Mesothelial cell of epicardium (in vitro differentiated cells): ENCODE measurements around the gene BTLA. TPM values are rescaled to one million over a fixed set of nuclear protein-coding genes. Genes with fewer than 3 reads are reported as not detected.
A peak's percentile ranks its signal among the peaks of the same experiment; 100 is the strongest.
"Not testable (repeated sequence)": the region's sequence is repeated elsewhere in the genome, so short reads cannot be mapped to it uniquely, and the experiment has no call there.

ENCODE experiments used
- DNase-seq, 2 experiments: peaks; one replicate each; pipeline ENCODE4 v3.0.0; 2021; ENCODE audit warnings: low spot score in 2 of 2; ENCODE audit not compliant: unreplicated experiment in 2 of 2
- H3K27ac Mint-ChIP-seq: 2 replicates; pipeline ENCODE4 v1.8.0; 2021; ENCODE audit warnings: mixed read lengths
- H3K27me3 Mint-ChIP-seq: 2 replicates; pipeline ENCODE4 v1.8.0; 2021; ENCODE audit warnings: low read depth, mixed read lengths
- H3K36me3 Mint-ChIP-seq: 2 replicates; pipeline ENCODE4 v1.8.0; 2021; ENCODE audit warnings: mixed read lengths
- H3K4me1 Mint-ChIP-seq: 2 replicates; pipeline ENCODE4 v1.8.0; 2021; ENCODE audit warnings: mixed read lengths
- H3K4me3 Mint-ChIP-seq: 2 replicates; pipeline ENCODE4 v1.8.0; 2021; ENCODE audit warnings: mild to moderate bottlenecking, moderate library complexity, mixed read lengths
- H3K9me3 Mint-ChIP-seq: 2 replicates; pipeline ENCODE4 v1.8.0; 2021; ENCODE audit warnings: mixed read lengths
- CTCF ChIP-seq: fragments of 200-600 bp; sonication (generic); IDR thresholded peaks from one replicate; pipeline ENCODE4 v1.5.0; 2021; ENCODE audit warnings: antibody characterized with exemption; ENCODE audit not compliant: unreplicated experiment
- total RNA-seq: library from RNA; stranded (reverse); gene quantifications from 3 replicates; pipeline ENCODE4 v1.2.1, GENCODE V29; 2021

BTLA gene
- total RNA-seq, 1 donor from 2014 or later, result not detected

GRCh38 chr3:112519424-112520001 is 20.2 kb upstream of the BTLA start:
- H3K27me3 Mint-ChIP-seq, result no peaks in the 10 kb centered on the region
- H3K27ac Mint-ChIP-seq, result no peak overlapping the region
- H3K4me1 Mint-ChIP-seq, result no peaks in the 10 kb centered on the region
- peaks cover 12% of the 10 kb centered on the region for H3K36me3 Mint-ChIP-seq
- TF ChIP-seq CTCF, result peak; percentile 73
- no peak for DNase-seq
- H3K4me3 Mint-ChIP-seq, result no peak overlapping the region
- no peaks in the 10 kb centered on the region for H3K9me3 Mint-ChIP-seq

- H3K4me3 Mint-ChIP-seq, DNase-seq, H3K9me3 Mint-ChIP-seq, H3K4me1 Mint-ChIP-seq, H3K36me3 Mint-ChIP-seq, H3K27me3 Mint-ChIP-seq, H3K27ac Mint-ChIP-seq: not testable (repeated sequence)
Observed at GRCh38 chr3:112518970-112519369, 19.7 kb upstream of the BTLA start.

GRCh38 chr3:112514527-112515128 is 15.4 kb upstream of the BTLA start:
- Mint-ChIP-seq H3K4me3 (no peak overlapping the region), H3K27ac (no peak overlapping the region), H3K36me3 (peaks cover 7% of the 10 kb centered on the region), H3K9me3 (peaks cover 18% of the 10 kb centered on the region), H3K27me3 (no peaks in the 10 kb centered on the region), H3K4me1 (no peaks in the 10 kb centered on the region)
- no peak for TF ChIP-seq CTCF
- no peak for DNase-seq

GRCh38 chr3:112512320-112512719 is 13.0 kb upstream of the BTLA start:
- no peak for TF ChIP-seq CTCF
- no peaks in the 10 kb centered on the region for H3K4me1 Mint-ChIP-seq
- H3K27me3 Mint-ChIP-seq, result no peaks in the 10 kb centered on the region
- H3K9me3 Mint-ChIP-seq, result peaks cover 18% of the 10 kb centered on the region
- H3K4me3 Mint-ChIP-seq, result no peak overlapping the region
- DNase-seq, result no peak
- H3K36me3 Mint-ChIP-seq, result peaks cover 7% of the 10 kb centered on the region
- H3K27ac Mint-ChIP-seq, result no peak overlapping the region

GRCh38 chr3:112508860-112509259 is 9.6 kb upstream of the BTLA start:
- peaks cover 18% of the 10 kb centered on the region for H3K9me3 Mint-ChIP-seq
- H3K27ac Mint-ChIP-seq, result no peak overlapping the region
- TF ChIP-seq CTCF, result no peak
- no peak overlapping the region for H3K4me3 Mint-ChIP-seq
- H3K27me3 Mint-ChIP-seq, result no peaks in the 10 kb centered on the region
- no peak for DNase-seq
- peaks cover 7% of the 10 kb centered on the region for H3K36me3 Mint-ChIP-seq
- no peaks in the 10 kb centered on the region for H3K4me1 Mint-ChIP-seq

- Mint-ChIP-seq H3K4me1 (no peaks in the 10 kb centered on the region), H3K9me3 (peaks cover 18% of the 10 kb centered on the region), H3K4me3 (no peak overlapping the region), H3K36me3 (peaks cover 7% of the 10 kb centered on the region), H3K27ac (no peak overlapping the region), H3K27me3 (no peaks in the 10 kb centered on the region)
- DNase-seq, result no peak
- no peak for TF ChIP-seq CTCF
Observed at GRCh38 chr3:112508261-112508660, 9.0 kb upstream of the BTLA start.
